Left lung (tissue), 10 donors: ENCODE measurements around the gene ALDOC. TPM values are rescaled to one million over a fixed set of nuclear protein-coding genes. Genes with fewer than 3 reads are reported as not detected.

Experiments used
- ATAC-seq: fragments of 200-7000 bp; cut with Tn5 transposase; one replicate; pipeline ENCODE4 v1.9.1; 2020; ENCODE audit warnings: moderate library complexity
- DNase-seq, 4 donors: peaks; one replicate each; pipeline ENCODE4 v3.0.0-alpha.2; 2013 to 2020
- H3K27ac ChIP-seq, 2 donors: fragments of 200-600 bp; sonication (generic) in 1 of 2; one replicate each; pipeline versions ENCODE4 v1.5.0 to v1.8.0; 2020 to 2021
- H3K27me3 ChIP-seq, 2 donors: fragments of 200-600 bp; sonication (generic) in 1 of 2; one replicate each; pipeline versions ENCODE4 v1.5.0 to v1.8.0; 2020 to 2021
- H3K36me3 ChIP-seq, 2 donors: fragments of 200-600 bp; sonication (generic) in 1 of 2; one replicate each; pipeline versions ENCODE4 v1.5.0 to v1.8.0; 2020 to 2021
- H3K4me1 ChIP-seq, 2 donors: fragments of 200-600 bp; one replicate each; pipeline ENCODE4 v1.8.0; 2021
- H3K4me3 ChIP-seq, 2 donors: fragments of 200-600 bp; sonication (generic) in 1 of 2; one replicate each; pipeline versions ENCODE4 v1.5.0 to v1.8.0; 2020 to 2021; ENCODE audit warnings: mild to moderate bottlenecking in 1 of 2
- H3K9me3 ChIP-seq, 2 donors: fragments of 200-600 bp; sonication (generic) in 1 of 2; one replicate each; pipeline versions ENCODE4 v1.5.0 to v1.8.0; 2020 to 2021
- intact Hi-C, 2 donors: fragments of 100-400 bp; cut with DNase I; formaldehyde crosslinking; loops; one replicate each; pipeline versions ENCODE4 v1.11.2 to v1.14.2; 2022
- polyA plus RNA-seq, 6 donors: library from polyadenylated mRNA; unstranded; fragments of 120-200 nt; gene quantifications; one replicate each; pipeline ENCODE4 v1.2.1, GENCODE V29; 2013; ENCODE audit not compliant: insufficient read length in 6 of 6
- total RNA-seq, 2 donors: library from RNA; stranded (reverse); fragmentation: NEBNext Ultra II Directional; extraction: Animal tissue kit (Norgen Biotek cat#: 25700); gene quantifications; one replicate each; pipeline ENCODE4 v1.2.1, GENCODE V29; 2021
- TF ChIP-seq, protein P1 (sequence below), 2 donors: fragments of 200-600 bp; sonication (generic) in 1 of 2; IDR thresholded peaks; one replicate each; pipeline versions ENCODE4 v1.5.0 to v1.8.0; 2021; ENCODE audit warnings: antibody characterized with exemption in 2 of 2
- donor health status: DM: no; HTN: yes; CAD: no.
- donor health status: DM: no; HTN: no; CAD: no.

ALDOC gene
- total and polyA plus RNA-seq, 8 donors = 10.9 to 25.5 (median 18.6) TPM

DNA sequence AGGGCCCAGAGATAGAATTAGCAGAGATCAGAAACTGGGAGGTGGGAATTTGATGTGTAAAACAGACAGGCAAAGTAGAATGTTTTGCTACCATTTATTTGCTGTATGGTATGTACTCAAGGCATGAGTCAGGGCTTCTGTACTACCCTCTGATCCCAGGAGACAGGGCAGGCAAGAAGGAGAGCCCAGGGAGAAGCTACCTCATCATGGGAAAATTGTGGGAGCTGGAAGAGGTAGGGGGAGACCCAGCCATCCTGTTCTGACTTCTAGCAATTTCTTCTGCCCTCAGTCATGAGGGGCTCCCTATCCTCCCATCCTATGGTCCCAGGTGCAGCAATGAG, 3.7 kb downstream of the ALDOC start:
- H3K27me3 ChIP-seq = no peaks in the 10 kb centered on the region
- peaks cover 7 to 50% of the 10 kb centered on the region in 2 donors for H3K4me1 ChIP-seq
- H3K36me3 ChIP-seq = no peaks in the 10 kb centered on the region
- no peak for ATAC-seq
- TF ChIP-seq, protein P1, sequence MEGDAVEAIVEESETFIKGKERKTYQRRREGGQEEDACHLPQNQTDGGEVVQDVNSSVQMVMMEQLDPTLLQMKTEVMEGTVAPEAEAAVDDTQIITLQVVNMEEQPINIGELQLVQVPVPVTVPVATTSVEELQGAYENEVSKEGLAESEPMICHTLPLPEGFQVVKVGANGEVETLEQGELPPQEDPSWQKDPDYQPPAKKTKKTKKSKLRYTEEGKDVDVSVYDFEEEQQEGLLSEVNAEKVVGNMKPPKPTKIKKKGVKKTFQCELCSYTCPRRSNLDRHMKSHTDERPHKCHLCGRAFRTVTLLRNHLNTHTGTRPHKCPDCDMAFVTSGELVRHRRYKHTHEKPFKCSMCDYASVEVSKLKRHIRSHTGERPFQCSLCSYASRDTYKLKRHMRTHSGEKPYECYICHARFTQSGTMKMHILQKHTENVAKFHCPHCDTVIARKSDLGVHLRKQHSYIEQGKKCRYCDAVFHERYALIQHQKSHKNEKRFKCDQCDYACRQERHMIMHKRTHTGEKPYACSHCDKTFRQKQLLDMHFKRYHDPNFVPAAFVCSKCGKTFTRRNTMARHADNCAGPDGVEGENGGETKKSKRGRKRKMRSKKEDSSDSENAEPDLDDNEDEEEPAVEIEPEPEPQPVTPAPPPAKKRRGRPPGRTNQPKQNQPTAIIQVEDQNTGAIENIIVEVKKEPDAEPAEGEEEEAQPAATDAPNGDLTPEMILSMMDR (IDR thresholded peaks at IDR 0.05) = no peak
- no peaks in the 10 kb centered on the region for H3K9me3 ChIP-seq
- no peak overlapping the region for H3K27ac ChIP-seq
- intact Hi-C loops = no loop called here
- no peak overlapping the region for H3K4me3 ChIP-seq
- no peak for DNase-seq

DNA sequence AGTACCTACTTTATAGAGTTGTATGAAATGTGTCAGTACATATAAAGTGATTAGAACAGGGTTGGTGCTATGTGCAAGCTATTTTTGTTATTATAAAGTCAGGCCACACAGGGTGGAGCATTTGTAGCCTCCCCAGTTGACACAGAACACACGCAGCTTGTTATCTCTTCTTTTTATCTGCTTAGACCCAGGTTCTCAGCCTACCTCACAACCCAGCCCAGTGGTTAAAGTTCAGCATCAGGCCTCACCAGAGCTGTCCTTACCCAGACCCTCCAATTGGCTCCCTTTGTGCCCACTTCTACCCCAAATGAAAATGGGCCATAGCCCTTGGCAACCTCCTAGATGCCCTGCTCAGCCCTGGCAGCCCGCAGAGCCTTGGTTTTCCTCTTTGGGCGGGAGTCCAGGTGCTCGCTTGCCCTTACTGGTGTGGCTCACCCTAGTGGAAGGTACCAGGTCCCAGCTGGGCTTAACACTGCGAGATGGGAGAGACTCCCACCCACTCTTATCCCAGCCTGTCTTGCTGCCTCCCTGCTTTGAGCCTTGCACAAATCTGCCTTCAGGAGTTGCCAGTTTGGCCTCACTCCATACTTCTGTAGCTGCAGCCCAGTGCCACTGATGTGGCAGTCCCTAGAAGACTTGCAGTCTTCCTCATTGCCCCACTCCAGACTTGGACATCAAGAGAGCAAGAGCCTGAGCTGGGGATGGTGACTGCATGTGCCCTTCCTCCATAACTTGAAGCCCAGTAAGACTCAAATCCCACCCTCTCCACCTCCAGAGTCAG, 4.2 kb downstream of the ALDOC start:
- Histone ChIP-seq H3K4me1 (peaks cover 7 to 56% of the 10 kb centered on the region in 2 donors), H3K4me3 (peak overlapping the region in 1 of 2 donors; percentile 99), H3K27me3 (no peaks in the 10 kb centered on the region), H3K36me3 (no peaks in the 10 kb centered on the region), H3K9me3 (no peaks in the 10 kb centered on the region), H3K27ac (peak overlapping the region in 1 of 2 donors; percentile 83)
- no peak for ATAC-seq
- DNase-seq = no peak
- intact Hi-C loops = no loop called here
- TF ChIP-seq, protein P1 (IDR thresholded peaks at IDR 0.05) = no peak

DNA sequence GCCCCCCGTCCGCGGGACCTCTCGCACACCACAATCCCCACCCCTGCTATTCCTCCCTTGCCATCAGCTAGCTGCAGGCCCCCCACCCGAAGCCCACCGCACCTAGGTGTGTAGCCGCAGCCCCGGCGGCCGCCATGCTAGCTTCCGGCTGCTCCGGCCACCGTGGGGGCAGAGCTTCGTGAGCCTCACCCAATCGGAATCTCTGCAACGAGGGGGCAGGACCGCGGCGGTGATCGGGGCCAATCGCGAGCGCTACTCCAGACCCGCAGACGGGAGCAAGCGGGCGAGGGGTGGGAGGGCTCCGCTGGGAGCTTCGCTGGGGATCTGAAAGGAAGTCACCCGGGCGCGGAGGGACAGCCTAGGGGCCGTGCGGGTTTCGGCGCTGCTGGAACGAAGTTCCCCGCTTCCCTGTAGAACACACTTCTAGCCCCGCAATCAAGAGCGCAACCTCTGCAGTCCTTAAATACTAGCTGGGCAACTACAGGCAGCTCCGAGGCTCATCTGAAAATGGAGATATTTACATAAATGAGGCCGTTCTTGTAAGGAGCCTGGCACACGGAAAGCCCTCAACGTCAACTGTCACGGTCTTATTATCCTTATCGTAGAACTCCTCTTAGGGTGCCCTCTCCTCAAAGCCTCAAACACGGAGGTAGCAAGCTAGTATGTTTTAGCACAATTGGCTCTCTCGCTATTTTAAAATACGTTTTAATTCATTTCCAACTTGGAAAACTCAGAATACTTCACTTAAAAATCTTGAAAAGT, 5.2 kb downstream of the ALDOC start, which contains the start of gene PIGS:
Gene PIGS, minus strand, starts transcription at position 164 of the 762 bp plus-strand sequence. Its CDS starts 28 bp downstream, at position 136.
- no peaks in the 10 kb centered on the region for H3K9me3 ChIP-seq
- intact Hi-C loops = no loop called here
- TF ChIP-seq, protein P1 (IDR thresholded peaks at IDR 0.05) = no peak
- peak; percentile 99 for ATAC-seq
- H3K27me3 ChIP-seq = no peaks in the 10 kb centered on the region
- peak within 1 kb of the TSS; percentile 98 to 99 for H3K4me3 ChIP-seq
- DNase-seq = peak; percentile 90 to 99 (median 96)
- H3K36me3 ChIP-seq = peaks cover 0 to 2% of the 10 kb centered on the region in 2 donors
- H3K4me1 ChIP-seq = peaks cover 7 to 53% of the 10 kb centered on the region in 2 donors
- peak within 1 kb of the TSS; percentile 55 to 83 for H3K27ac ChIP-seq

DNA sequence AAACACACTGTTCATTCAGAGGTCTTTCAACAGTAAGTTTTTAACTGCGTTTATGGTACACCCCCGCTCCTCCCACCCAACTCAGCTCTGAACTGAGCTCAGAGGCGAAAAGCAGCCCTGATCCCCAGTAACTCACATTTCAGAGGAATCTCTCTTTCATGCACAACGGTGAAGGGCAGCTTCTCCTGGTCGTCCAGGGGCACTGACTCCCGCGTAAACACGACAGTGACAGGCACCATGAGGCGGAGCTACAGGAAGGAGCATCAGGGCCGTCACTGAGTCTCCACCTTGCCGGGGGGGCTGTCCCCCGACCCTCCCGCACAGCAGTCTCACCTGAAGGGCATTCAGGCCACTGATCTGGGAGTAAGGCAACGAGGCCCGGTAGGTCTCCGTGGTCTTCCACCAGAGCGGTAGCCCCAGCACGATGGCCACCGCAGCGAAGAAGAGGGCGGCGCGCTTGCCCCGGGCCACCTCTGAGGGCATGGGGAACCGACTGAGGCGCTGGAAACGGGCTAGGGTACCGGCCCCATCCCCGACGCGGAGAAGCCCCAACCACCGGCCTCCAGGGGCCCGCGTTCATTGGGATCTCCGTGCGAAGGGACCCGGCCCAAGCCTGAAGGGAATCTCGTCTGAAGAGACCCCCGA, 5.9 kb downstream of the ALDOC start:
- intact Hi-C loops = no loop called here
- peak overlapping the region; percentile 55 to 83 for H3K27ac ChIP-seq
- H3K4me1 ChIP-seq = peaks cover 7 to 49% of the 10 kb centered on the region in 2 donors
- peak in 2 of 4 donors; percentile 44 to 85 for DNase-seq
- ATAC-seq = peak; percentile 64
- TF ChIP-seq, protein P1 (IDR thresholded peaks at IDR 0.05) = no peak
- peaks cover 0 to 4% of the 10 kb centered on the region in 2 donors for H3K36me3 ChIP-seq
- H3K27me3 ChIP-seq = no peaks in the 10 kb centered on the region
- peak overlapping the region; percentile 98 to 99 for H3K4me3 ChIP-seq
- H3K9me3 ChIP-seq = no peaks in the 10 kb centered on the region
